HUES48 (cell line): ENCODE data around the gene CTNND2.

Experiments used
- H3K27ac ChIP-seq: one replicate; pipeline ENCODE4 v1.7.0; 2013; ENCODE audit warnings: low read depth, low read length, inconsistent platforms
- H3K27me3 ChIP-seq: 2 replicates; pipeline ENCODE4 v1.6.1; 2013; ENCODE audit warnings: mild to moderate bottlenecking, low read length; ENCODE audit not compliant: control insufficient read depth, insufficient read depth
- H3K36me3 ChIP-seq: 2 replicates; pipeline ENCODE4 v1.6.1; 2013; ENCODE audit warnings: low read length; ENCODE audit not compliant: control insufficient read depth, insufficient read depth
- H3K4me1 ChIP-seq: 2 replicates; pipeline ENCODE4 v1.6.1; 2013; ENCODE audit warnings: mild to moderate bottlenecking, low read length; ENCODE audit not compliant: control insufficient read depth, insufficient read depth
- H3K4me3 ChIP-seq: 2 replicates; pipeline ENCODE4 v1.5.1; 2013; ENCODE audit warnings: mild to moderate bottlenecking, low read depth, low read length
- H3K9ac ChIP-seq: 2 replicates; pipeline ENCODE4 v1.6.1; 2013; ENCODE audit warnings: mild to moderate bottlenecking, low read depth, low read length, moderate library complexity
- H3K9me3 ChIP-seq: 2 replicates; pipeline ENCODE4 v1.6.1; 2013; ENCODE audit warnings: low read length; ENCODE audit not compliant: control insufficient read depth, insufficient read depth

CTNND2 gene

DNA sequence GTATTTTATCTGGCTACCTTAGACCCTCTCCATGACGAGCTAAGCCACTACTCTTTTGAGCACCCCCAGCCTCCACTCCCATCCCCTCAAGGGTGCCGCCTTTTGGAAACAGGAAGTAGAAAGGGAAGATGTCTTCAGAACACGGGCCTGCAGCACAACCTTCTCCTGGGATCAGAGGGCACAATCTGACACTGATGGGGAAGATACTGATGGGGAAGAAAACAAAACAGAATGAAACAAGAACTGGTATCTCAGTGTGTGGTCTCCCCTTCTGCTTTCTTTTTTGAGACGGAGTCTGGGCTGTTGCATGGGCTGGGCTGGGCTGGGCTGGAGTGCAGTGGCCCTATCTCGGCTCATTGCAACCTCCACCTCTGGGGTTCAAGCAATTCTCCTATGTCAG lies 603.5 kb downstream of the CTNND2 start:
- Histone ChIP-seq H3K4me1 (no peaks in the 10 kb centered on the region), H3K27me3 (no peaks in the 10 kb centered on the region), H3K9me3 (no peaks in the 10 kb centered on the region), H3K4me3 (no peak overlapping the region), H3K27ac (no peak overlapping the region), H3K9ac (no peak overlapping the region), H3K36me3 (no peaks in the 10 kb centered on the region)

DNA sequence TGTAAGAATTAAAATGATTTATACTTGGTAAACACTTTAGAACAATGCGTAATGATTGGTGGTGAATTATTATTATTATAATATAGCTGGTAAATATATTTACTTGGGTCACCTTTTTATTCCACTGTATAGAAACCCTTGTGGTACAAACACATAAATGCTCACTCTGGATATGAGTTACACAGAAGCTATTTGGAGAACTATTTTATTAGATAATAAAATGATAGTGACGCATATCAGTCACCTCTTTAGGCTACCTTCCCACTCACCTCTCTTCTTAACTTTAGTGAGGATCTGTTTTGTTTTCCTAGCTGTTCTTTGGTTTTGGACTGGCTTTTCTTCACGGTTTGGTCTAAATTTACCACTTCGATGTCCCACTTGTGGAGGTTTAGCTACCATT lies 605.4 kb downstream of the CTNND2 start:
- no peak overlapping the region for H3K9ac ChIP-seq
- H3K4me1 ChIP-seq: no peaks in the 10 kb centered on the region
- no peak overlapping the region for H3K27ac ChIP-seq
- no peaks in the 10 kb centered on the region for H3K36me3 ChIP-seq
- no peaks in the 10 kb centered on the region for H3K27me3 ChIP-seq
- H3K9me3 ChIP-seq: no peaks in the 10 kb centered on the region
- no peak overlapping the region for H3K4me3 ChIP-seq

DNA sequence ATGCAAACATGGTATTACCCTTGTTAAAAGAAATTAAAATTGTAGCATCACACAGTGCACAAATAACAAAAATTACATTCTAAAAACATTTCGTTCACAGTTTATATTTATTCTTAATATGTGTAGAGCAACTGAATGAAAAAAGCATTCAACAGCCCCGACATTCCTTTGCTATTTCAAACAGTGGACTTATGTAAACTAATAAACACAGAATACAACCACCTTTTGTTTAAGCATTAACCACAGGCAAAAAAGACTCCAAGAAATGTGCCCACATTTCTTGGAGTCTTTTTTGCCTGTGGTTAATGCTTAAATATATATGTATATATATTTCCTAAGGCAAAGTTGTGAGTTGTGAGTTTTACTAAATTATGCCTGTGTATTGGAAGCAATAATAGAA lies 610.7 kb downstream of the CTNND2 start:
- H3K4me1 ChIP-seq: no peaks in the 10 kb centered on the region
- no peak overlapping the region for H3K9ac ChIP-seq

DNA sequence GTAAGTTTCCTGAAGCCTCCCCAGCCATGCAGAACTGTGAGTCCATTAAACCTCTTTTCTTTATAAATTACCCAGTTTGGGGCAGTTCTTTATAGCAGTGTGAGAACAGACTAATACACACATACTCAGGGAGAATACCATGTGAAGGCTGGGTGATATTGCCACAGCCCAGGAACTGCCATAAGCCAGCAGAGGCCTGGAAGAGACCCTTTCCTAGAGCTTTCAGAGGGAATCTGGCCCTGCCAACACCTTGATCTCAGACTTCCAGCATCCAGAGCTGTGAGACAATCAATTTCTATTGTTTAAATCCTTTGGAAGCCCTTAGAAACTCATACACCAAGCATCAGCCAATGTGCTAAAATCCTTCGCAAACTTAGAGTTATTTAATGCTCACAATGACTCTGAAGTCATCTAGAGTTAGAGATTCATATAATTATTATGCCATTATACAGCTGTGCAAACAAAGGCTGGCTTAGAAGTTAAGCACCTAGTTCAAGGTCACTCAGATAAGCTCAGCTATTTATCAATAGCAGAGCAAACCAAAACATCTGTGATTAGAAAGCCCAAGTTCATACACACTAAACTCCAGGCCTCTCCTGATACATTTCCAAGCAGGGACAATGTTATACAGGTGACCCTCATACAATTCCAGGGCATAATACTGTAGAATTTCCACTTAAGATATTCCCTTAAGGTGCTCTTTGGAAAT lies 611.4 kb downstream of the CTNND2 start:
- no peak overlapping the region for H3K4me3 ChIP-seq
- no peaks in the 10 kb centered on the region for H3K9me3 ChIP-seq
- no peak overlapping the region for H3K9ac ChIP-seq
- no peaks in the 10 kb centered on the region; the same call in 1 of the 2 replicates for H3K4me1 ChIP-seq
- no peaks in the 10 kb centered on the region for H3K36me3 ChIP-seq
- no peaks in the 10 kb centered on the region for H3K27me3 ChIP-seq
- no peak overlapping the region for H3K27ac ChIP-seq

More for the DNA sequence above, 610.7 kb downstream of the CTNND2 start:
- no peak overlapping the region for H3K4me3 ChIP-seq
- no peaks in the 10 kb centered on the region for H3K36me3 ChIP-seq
- no peak overlapping the region for H3K27ac ChIP-seq
- H3K9me3 ChIP-seq: no peaks in the 10 kb centered on the region
- no peaks in the 10 kb centered on the region for H3K27me3 ChIP-seq

DNA sequence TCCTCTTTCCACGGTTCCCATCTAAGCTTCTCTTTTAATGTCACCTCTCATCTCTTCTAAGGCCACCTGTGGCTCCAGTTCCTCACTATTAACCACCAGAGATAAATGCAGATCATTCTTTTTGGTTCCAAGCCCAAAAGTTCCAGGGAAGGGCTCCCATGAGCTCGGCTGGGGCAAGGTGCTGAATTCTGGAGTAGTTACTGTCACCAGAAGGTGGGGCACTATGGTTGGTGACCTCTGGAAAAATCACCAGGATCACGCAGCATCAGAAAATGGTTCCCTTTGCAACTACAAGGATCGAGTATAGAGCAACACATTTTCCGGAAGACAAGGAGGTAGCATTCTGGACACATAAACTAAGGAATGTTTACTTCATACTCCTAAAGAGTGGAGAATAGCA lies 614.5 kb downstream of the CTNND2 start:
- Histone ChIP-seq H3K4me3 (no peak overlapping the region), H3K27me3 (no peaks in the 10 kb centered on the region), H3K9ac (no peak overlapping the region), H3K9me3 (no peaks in the 10 kb centered on the region), H3K27ac (no peak overlapping the region), H3K4me1 (no peaks in the 10 kb centered on the region; the same call in 1 of the 2 replicates), H3K36me3 (no peaks in the 10 kb centered on the region)

DNA sequence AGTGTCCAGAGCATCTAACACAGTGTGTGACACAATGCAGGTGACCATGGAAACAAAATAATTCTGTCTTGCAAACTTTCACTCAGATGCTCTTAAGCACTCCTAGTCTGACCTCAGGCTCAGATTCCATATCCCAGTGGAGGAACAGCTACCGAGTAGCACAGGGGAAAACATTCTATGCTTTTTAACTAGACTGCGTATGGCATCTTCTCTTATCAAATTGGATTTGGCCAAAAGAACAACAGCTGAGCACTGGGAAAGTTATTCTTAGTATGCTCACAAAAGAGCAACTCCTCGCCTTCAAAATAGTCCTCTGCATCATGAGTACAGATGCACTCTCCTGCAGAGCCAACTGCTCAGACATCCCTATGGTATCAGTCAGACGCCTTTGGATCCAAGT lies 615.0 kb downstream of the CTNND2 start:
- Histone ChIP-seq H3K27me3 (no peaks in the 10 kb centered on the region), H3K9ac (no peak overlapping the region), H3K4me1 (no peaks in the 10 kb centered on the region; the same call in 1 of the 2 replicates), H3K4me3 (no peak overlapping the region), H3K36me3 (no peaks in the 10 kb centered on the region), H3K9me3 (no peaks in the 10 kb centered on the region), H3K27ac (no peak overlapping the region)

DNA sequence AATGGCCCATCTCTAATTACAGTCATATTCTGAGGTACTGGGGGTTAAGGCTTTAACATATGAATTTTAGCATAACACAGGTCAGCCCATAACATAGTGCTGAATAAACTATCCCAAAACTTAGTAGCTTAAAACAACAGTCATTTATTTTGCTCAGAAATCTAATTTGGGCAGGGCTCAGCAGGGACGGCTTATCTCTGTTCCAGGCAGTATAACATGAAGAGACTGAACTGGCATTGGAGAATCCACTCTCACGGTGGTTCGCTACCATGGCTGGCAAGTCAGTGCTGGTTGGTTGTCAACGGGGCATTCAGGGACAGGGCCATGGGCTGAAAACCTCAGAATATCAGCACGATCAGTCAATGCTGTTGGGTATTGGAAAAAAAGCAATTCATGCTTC lies 622.4 kb downstream of the CTNND2 start:
- H3K27ac ChIP-seq: no peak overlapping the region
- no peak overlapping the region for H3K4me3 ChIP-seq
- no peaks in the 10 kb centered on the region for H3K36me3 ChIP-seq
- H3K9ac ChIP-seq: no peak overlapping the region
- H3K9me3 ChIP-seq: 0 out of 2 replicates have a peak, but pooled peaks cover 5% of the 10 kb centered on the region
- no peaks in the 10 kb centered on the region for H3K4me1 ChIP-seq
- H3K27me3 ChIP-seq: no peaks in the 10 kb centered on the region

DNA sequence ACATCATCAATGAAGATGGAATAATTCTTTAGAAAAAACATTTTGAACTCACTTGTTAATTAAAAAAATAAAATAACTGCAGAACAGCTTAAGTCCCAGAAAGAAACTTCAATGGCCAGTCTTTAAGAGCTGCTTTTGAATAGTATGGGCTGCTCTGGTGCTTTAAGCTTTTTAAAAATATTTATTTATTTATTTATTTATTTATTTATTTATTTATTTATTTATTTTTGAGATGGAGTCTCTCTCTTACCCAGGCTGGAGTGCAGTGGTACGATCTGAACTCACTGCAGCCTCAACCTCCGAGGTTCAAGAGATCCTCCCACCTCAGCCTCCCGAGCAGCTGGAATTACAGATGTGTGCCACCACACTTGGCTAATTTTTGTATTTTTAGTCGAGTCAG lies 626.9 kb downstream of the CTNND2 start:
- Histone ChIP-seq H3K36me3 (no peaks in the 10 kb centered on the region), H3K4me1 (no peaks in the 10 kb centered on the region), H3K9ac (no peak overlapping the region), H3K9me3 (0 out of 2 replicates have a peak, but pooled peaks cover 4% of the 10 kb centered on the region), H3K27ac (no peak overlapping the region), H3K27me3 (no peaks in the 10 kb centered on the region), H3K4me3 (no peak overlapping the region)

DNA sequence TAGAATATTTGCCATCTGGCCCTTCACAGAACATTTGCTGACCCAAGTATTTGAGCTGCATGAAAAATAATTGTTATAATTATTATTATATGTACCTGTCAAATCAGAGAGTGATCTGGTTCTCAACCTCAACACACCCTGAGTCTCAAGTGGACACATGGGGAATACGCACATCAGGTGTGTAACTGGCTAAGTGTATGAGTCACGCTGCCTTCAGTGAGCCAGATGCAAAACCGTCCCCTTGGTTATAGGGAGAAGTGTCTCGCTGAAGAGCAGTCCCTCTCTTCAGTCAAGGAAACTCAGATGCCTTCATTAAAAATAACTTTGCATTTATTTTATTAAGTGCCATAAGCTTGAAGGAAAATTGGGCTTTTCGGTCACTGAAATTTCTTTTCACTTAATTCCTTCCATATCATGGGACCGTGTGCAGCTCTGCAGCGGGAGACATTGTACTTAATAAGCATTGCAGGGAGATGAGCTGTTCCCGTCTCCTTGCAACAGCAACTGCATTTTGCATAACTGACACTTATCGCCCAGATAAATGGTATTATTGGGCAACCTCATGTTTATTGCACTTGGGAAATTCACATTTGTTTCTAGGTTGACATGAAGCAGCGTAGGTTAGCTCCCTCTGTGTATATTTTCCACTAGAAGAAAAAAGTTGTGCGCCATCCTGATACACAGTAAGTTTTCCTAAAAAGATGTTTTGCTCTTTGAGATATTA lies 630.9 kb downstream of the CTNND2 start:
- no peak overlapping the region for H3K4me3 ChIP-seq
- H3K9me3 ChIP-seq: no peaks in the 10 kb centered on the region
- H3K27ac ChIP-seq: no peak overlapping the region
- no peaks in the 10 kb centered on the region for H3K36me3 ChIP-seq
- no peaks in the 10 kb centered on the region for H3K4me1 ChIP-seq
- no peak overlapping the region for H3K9ac ChIP-seq
- no peaks in the 10 kb centered on the region for H3K27me3 ChIP-seq

DNA sequence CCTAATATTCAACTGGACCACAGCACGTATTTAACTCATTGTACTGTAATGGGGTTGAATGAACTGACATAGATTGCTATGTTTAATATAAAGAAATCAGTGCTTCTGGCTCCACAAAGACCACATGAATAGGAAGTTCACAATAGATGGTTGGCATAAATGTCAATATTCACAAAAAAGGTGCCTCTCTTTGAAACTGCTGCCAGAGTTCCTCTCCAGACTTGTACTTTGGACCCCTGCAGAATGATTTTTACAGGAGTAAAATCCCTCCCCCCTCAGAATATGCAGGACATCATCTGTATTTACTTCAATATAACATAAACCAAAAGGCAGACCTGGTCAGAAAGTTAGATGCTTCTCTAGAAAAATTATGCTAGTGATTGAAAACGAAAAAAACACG lies 634.7 kb downstream of the CTNND2 start:
- Histone ChIP-seq H3K27ac (no peak overlapping the region), H3K36me3 (no peaks in the 10 kb centered on the region), H3K27me3 (no peaks in the 10 kb centered on the region), H3K9me3 (no peaks in the 10 kb centered on the region), H3K4me1 (no peaks in the 10 kb centered on the region), H3K4me3 (no peak overlapping the region), H3K9ac (no peak overlapping the region)

DNA sequence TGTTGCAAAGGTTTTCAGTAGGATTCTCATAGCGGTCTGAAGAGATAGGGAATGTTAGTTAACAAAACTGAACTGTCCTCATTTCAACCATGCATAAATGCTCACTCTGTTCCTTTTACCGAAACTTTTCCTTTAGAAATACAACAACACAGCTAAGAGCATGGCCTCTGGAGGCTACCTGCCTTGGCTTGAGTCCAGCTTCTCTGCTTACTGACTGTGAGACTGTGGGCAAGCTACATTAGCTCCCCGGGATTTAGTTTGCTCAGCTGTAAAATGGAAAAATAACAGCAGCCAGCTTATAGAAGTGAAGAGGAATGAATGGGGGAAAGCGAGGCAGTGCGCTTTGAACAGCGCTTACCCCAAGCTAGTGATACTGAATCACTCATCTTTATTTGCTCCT lies 635.4 kb downstream of the CTNND2 start:
- no peak overlapping the region for H3K27ac ChIP-seq
- H3K9me3 ChIP-seq: no peaks in the 10 kb centered on the region
- H3K36me3 ChIP-seq: no peaks in the 10 kb centered on the region
- H3K4me3 ChIP-seq: no peak overlapping the region
- H3K27me3 ChIP-seq: no peaks in the 10 kb centered on the region
- H3K4me1 ChIP-seq: no peaks in the 10 kb centered on the region
- H3K9ac ChIP-seq: no peak overlapping the region
